SU-DHL-6 (cell line): ENCODE results near the gene LCORL.
"Not testable (repeated sequence)": the region's sequence is repeated elsewhere in the genome, so short reads cannot be mapped to it uniquely, and the experiment has no call there.

ENCODE experiments used
- EZH2phosphoT487 ChIP-seq: fragments of 200-600 bp; sonication (generic), shearing (Covaris generic); conservative IDR thresholded peaks from 2 replicates; pipeline ENCODE4 v1.6.1; 2018; ENCODE audit warnings: mild to moderate bottlenecking, antibody characterized with exemption, low read length, moderate library complexity, mixed read lengths
- TF ChIP-seq, protein P1 (sequence below): fragments of 200-600 bp; sonication (generic); IDR thresholded peaks from one replicate; pipeline ENCODE4 v1.5.1; 2017; ENCODE audit warnings: antibody characterized with exemption, mild to moderate bottlenecking, low read length, moderate library complexity; ENCODE audit not compliant: insufficient read depth, poor library complexity, severe bottlenecking

DNA sequence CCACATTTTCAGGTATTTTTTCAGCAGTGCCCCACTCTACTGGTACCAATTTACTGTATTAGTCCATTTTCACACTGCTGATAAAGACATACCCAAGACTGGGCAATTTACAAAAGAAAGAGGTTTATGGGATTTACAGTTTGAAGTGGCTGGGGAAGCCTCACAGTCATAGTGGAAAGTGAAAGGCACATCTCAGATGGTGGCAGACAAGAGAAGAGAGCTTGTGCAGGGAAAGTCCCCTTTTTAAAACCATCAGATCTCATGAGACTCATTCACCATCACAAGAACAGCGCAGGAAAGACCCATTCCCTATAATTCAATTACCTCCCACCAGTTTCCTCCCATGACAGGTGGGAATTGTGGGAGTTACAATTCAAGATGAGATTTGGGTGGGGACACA lies 15.1 kb downstream of the LCORL start:
- TF ChIP-seq, protein P1, sequence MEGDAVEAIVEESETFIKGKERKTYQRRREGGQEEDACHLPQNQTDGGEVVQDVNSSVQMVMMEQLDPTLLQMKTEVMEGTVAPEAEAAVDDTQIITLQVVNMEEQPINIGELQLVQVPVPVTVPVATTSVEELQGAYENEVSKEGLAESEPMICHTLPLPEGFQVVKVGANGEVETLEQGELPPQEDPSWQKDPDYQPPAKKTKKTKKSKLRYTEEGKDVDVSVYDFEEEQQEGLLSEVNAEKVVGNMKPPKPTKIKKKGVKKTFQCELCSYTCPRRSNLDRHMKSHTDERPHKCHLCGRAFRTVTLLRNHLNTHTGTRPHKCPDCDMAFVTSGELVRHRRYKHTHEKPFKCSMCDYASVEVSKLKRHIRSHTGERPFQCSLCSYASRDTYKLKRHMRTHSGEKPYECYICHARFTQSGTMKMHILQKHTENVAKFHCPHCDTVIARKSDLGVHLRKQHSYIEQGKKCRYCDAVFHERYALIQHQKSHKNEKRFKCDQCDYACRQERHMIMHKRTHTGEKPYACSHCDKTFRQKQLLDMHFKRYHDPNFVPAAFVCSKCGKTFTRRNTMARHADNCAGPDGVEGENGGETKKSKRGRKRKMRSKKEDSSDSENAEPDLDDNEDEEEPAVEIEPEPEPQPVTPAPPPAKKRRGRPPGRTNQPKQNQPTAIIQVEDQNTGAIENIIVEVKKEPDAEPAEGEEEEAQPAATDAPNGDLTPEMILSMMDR, result not testable (repeated sequence)
- TF ChIP-seq EZH2phosphoT487, result not testable (repeated sequence)
